HepG2 (cell line): ENCODE results near the gene SULT2B1. TPM values are rescaled to one million over a fixed set of nuclear protein-coding genes. Genes with fewer than 3 reads are reported as not detected.

Experiments
- ATAD3A ChIP-seq: sonication (generic); formaldehyde crosslinking; IDR thresholded peaks from 2 replicates; pipeline ENCODE4 v1.4.0; 2020; ENCODE audit warnings: missing genetic modification reagents
- DR1 ChIP-seq: sonication (generic); formaldehyde crosslinking; IDR thresholded peaks from 2 replicates; pipeline ENCODE4 v1.8.0; 2021; ENCODE audit warnings: mild to moderate bottlenecking, missing genetic modification reagents, inconsistent platforms
- GPN1 ChIP-seq: sonication (generic); formaldehyde crosslinking; IDR thresholded peaks from 2 replicates; pipeline ENCODE4 v1.5.1; 2020; ENCODE audit warnings: missing genetic modification reagents, borderline replicate concordance
- HMGA1 ChIP-seq: sonication (generic); formaldehyde crosslinking; conservative IDR thresholded peaks from 2 replicates; pipeline ENCODE4 v1.4.0; 2020; ENCODE audit warnings: missing genetic modification reagents
- KDM5B ChIP-seq: sonication (generic); formaldehyde crosslinking; IDR thresholded peaks from 2 replicates; pipeline ENCODE4 v1.4.0; 2020; ENCODE audit warnings: missing genetic modification reagents, mild to moderate bottlenecking, borderline replicate concordance
- KLF16 ChIP-seq, 2 experiments: sonication (generic) in 1 of 2; formaldehyde crosslinking in 1 of 2; IDR thresholded peaks; 2 replicates each; pipeline versions ENCODE4 v1.6.1 to v1.8.0; 2016 to 2023; ENCODE audit warnings: missing genetic modification reagents in 2 of 2, missing compliant biosample characterization in 1 of 2
- MEF2D ChIP-seq: sonication (generic); formaldehyde crosslinking; IDR thresholded peaks from 2 replicates; pipeline ENCODE4 v1.5.1; 2020; ENCODE audit warnings: mild to moderate bottlenecking, missing genetic modification reagents
- MLX ChIP-seq: IDR thresholded peaks from 2 replicates; pipeline ENCODE4 v1.6.1; 2016
- MYNN ChIP-seq: sonication (generic); formaldehyde crosslinking; IDR thresholded peaks from 2 replicates; pipeline ENCODE4 v1.4.0; 2020; ENCODE audit warnings: mild to moderate bottlenecking, low read depth, missing genetic modification reagents
- SAP130 ChIP-seq: IDR thresholded peaks from 2 replicates; pipeline ENCODE4 v1.6.1; 2016; ENCODE audit warnings: low read depth
- SNAPC5 ChIP-seq: sonication (generic); formaldehyde crosslinking; IDR thresholded peaks from 2 replicates; pipeline ENCODE4 v1.8.1; 2023; ENCODE audit warnings: mild to moderate bottlenecking, missing genetic modification reagents, borderline replicate concordance
- THYN1 ChIP-seq: sonication (generic); formaldehyde crosslinking; IDR thresholded peaks from 2 replicates; pipeline ENCODE4 v1.8.1; 2023; ENCODE audit warnings: low read depth, mild to moderate bottlenecking, moderate library complexity, missing genetic modification reagents, borderline replicate concordance
- YY1 ChIP-seq: IDR thresholded peaks from 2 replicates; pipeline ENCODE4 v1.6.1; 2011; ENCODE audit warnings: low read length, low read depth, moderate library complexity, mild to moderate bottlenecking; ENCODE audit not compliant: insufficient read depth, insufficient replicate concordance
- ZNF441 ChIP-seq: sonication (generic); formaldehyde crosslinking; IDR thresholded peaks from 2 replicates; pipeline ENCODE4 v1.7.0; 2021; ENCODE audit warnings: missing genetic modification reagents, borderline replicate concordance
- ZNF619 ChIP-seq: sonication (generic); formaldehyde crosslinking; IDR thresholded peaks from 2 replicates; pipeline ENCODE4 v1.4.0; 2020; ENCODE audit warnings: mild to moderate bottlenecking, missing genetic modification reagents
- ZNF775 ChIP-seq: sonication (generic); formaldehyde crosslinking; IDR thresholded peaks from 2 replicates; pipeline ENCODE4 v1.4.0; 2020; ENCODE audit warnings: missing genetic modification reagents, mild to moderate bottlenecking, moderate library complexity, borderline replicate concordance
- polyA plus RNA-seq, 8 experiments: library from polyadenylated mRNA; depleted of rRNA in 3 of 8; stranded (reverse) in 7 of 8; unstranded in 1 of 8; fragments of >200 nt; fragmentation: Illumina TruSeq in 4 of 8; extraction: Trizol in 4 of 8; gene quantifications; 2 replicates each; pipeline versions ENCODE4 v1.2.1 to v1.2.3, GENCODE V29; 2011 to 2016; ENCODE audit warnings: low read depth in 4 of 8, missing spikeins in 1 of 8, mixed read lengths in 1 of 8; ENCODE audit not compliant: insufficient read depth in 1 of 8
- total RNA-seq, 5 experiments: library from RNA; depleted of rRNA; stranded (reverse); fragments of >200 nt; fragmentation: Illumina TruSeq; extraction: Trizol; gene quantifications; 2 replicates each; pipeline ENCODE4 v1.2.3, GENCODE V29; 2016; ENCODE audit warnings: low read depth in 1 of 5
- TF ChIP-seq, protein P1 (sequence below): IDR thresholded peaks from 2 replicates; pipeline ENCODE4 v1.6.1; 2018; ENCODE audit warnings: missing genetic modification reagents
- TF ChIP-seq, protein P2 (sequence below): sonication (generic); formaldehyde crosslinking; IDR thresholded peaks from 2 replicates; pipeline ENCODE4 v1.5.0; 2020; ENCODE audit warnings: missing genetic modification reagents

The SULT2B1 gene
- total and polyA plus RNA-seq, 2 of the 13 experiments (the other 11 are each of a cell fraction or from before 2014, with no cell fraction given): 0.13 TPM; not detected in 1

DNA sequence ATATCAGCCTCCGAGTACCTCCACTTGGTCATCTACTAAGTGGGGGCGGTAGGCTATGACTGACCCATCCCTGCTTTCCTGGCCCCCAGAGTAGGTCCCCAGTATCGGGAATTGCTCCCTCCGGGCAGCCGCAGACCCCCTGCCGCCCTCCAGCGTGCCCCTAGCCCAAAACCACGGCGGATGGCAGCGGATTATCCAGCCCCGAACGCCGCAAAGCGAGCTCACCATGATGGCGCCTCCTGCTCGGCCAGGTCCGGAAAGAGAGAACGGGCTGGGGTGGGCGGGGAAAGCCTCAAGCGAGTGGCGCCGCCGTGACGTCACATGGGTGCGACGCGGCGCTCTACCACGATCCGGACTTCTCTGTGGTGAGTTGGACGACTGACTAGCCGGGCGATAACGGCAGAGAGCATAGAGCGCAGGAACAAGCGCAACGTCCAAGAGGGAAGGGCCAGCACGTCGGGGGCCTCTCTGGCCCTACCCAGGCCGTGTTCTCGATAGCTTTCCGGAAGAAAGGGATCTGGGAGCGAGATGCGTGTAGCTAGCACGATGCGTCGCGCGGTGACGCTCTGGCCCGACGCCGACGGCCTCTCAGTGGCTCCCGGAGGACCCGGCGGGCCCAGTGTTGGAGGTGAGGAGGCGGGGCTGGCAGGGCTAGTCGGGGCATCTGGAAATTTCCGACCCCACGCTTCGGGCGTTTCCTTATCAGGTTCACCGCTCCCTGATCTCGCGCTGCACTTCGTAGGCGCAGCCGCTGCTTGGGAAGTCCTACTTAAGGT, 67.1 kb downstream of the SULT2B1 start, which contains the start of the genes RPL18 and SPHK2 (continued):
- TF ChIP-seq DR1 (CRISPR knock-in tag): peak; percentile 97
- peak; percentile 55; the same call in 1 of the 2 replicates for TF ChIP-seq ZNF441 (CRISPR knock-in tag)
- TF ChIP-seq YY1: peak; percentile 91
- peak; percentile 97 for TF ChIP-seq SAP130 (CRISPR knock-in tag)
- no peak for TF ChIP-seq THYN1 (CRISPR knock-in tag)
- no peak for TF ChIP-seq HMGA1 (CRISPR knock-in tag)
- peak; percentile 79; the same call in 1 of the 2 replicates for TF ChIP-seq MYNN (CRISPR knock-in tag)
- peak; percentile 92 for TF ChIP-seq MEF2D (CRISPR knock-in tag)
- peak; percentile 85; the same call in 1 of the 2 replicates for TF ChIP-seq KDM5B (CRISPR knock-in tag)
- TF ChIP-seq MLX (CRISPR knock-in tag): peak; percentile 17; the same call in 1 of the 2 replicates
- no peak for TF ChIP-seq GPN1 (CRISPR knock-in tag)
- 0 out of 2 replicates have a peak, but pooled peaks have one; percentile 74 for TF ChIP-seq ZNF619 (CRISPR knock-in tag)
- TF ChIP-seq KLF16 (CRISPR knock-in tag; IDR thresholded peaks at IDR 0.05): peak in 1 of 2 experiments; percentile 99; a peak in 2 of 4 replicates
- no peak for TF ChIP-seq ATAD3A (CRISPR knock-in tag)
- no peak for TF ChIP-seq SNAPC5 (CRISPR knock-in tag)
- TF ChIP-seq ZNF775 (CRISPR knock-in tag): no peak
- TF ChIP-seq, protein P1, sequence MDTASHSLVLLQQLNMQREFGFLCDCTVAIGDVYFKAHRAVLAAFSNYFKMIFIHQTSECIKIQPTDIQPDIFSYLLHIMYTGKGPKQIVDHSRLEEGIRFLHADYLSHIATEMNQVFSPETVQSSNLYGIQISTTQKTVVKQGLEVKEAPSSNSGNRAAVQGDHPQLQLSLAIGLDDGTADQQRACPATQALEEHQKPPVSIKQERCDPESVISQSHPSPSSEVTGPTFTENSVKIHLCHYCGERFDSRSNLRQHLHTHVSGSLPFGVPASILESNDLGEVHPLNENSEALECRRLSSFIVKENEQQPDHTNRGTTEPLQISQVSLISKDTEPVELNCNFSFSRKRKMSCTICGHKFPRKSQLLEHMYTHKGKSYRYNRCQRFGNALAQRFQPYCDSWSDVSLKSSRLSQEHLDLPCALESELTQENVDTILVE: peak; percentile 99
- TF ChIP-seq, protein P2, sequence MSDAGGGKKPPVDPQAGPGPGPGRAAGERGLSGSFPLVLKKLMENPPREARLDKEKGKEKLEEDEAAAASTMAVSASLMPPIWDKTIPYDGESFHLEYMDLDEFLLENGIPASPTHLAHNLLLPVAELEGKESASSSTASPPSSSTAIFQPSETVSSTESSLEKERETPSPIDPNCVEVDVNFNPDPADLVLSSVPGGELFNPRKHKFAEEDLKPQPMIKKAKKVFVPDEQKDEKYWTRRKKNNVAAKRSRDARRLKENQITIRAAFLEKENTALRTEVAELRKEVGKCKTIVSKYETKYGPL (CRISPR knock-in tag): no peak
